ENCODE results near the gene PPIL1. TPM values are rescaled to one million over a fixed set of nuclear protein-coding genes. Genes with fewer than 3 reads are reported as not detected.

The PPIL1 gene
- total RNA-seq, 1 experiment from 2014 or later: 72.0 TPM

GRCh38 chr6:36860126-36860525 is 14.5 kb downstream of the PPIL1 start:
- TF ChIP-seq EZH2 (IDR thresholded peaks at IDR 0.05; ENCODE audit: borderline replicate concordance, low read depth, low read length, poor library complexity, severe bottlenecking): no peak
- TF ChIP-seq, protein P1, sequence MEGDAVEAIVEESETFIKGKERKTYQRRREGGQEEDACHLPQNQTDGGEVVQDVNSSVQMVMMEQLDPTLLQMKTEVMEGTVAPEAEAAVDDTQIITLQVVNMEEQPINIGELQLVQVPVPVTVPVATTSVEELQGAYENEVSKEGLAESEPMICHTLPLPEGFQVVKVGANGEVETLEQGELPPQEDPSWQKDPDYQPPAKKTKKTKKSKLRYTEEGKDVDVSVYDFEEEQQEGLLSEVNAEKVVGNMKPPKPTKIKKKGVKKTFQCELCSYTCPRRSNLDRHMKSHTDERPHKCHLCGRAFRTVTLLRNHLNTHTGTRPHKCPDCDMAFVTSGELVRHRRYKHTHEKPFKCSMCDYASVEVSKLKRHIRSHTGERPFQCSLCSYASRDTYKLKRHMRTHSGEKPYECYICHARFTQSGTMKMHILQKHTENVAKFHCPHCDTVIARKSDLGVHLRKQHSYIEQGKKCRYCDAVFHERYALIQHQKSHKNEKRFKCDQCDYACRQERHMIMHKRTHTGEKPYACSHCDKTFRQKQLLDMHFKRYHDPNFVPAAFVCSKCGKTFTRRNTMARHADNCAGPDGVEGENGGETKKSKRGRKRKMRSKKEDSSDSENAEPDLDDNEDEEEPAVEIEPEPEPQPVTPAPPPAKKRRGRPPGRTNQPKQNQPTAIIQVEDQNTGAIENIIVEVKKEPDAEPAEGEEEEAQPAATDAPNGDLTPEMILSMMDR (conservative IDR thresholded peaks at IDR 0.05; ENCODE audit: low read depth, low read length): no peak
- no TSS peak for BruUV-seq (replicated peaks)

GRCh38 chr6:36858407-36858981 is 16.1 kb downstream of the PPIL1 start:
- H3K4me3 ChIP-seq (ENCODE audit: low read depth, low read length, poor library complexity, severe bottlenecking): no peak overlapping the region
- ChIA-PET POLR2A (ENCODE audit: low non-redundant PET) (no interaction called here), CTCF (no interaction called here)
- no TSS peak for BruUV-seq (replicated peaks)
- no peaks in the 10 kb centered on the region for H3K9me3 ChIP-seq (ENCODE audit: low read depth, low read length, poor library complexity, severe bottlenecking)
- peaks cover 6% of the 10 kb centered on the region for H3K4me1 ChIP-seq (ENCODE audit: insufficient read depth, low read length, poor library complexity, severe bottlenecking)
- no peak overlapping the region for H3K27ac ChIP-seq (ENCODE audit: low read depth, low read length, poor library complexity, severe bottlenecking)
- no peaks in the 10 kb centered on the region for H3K27me3 ChIP-seq (replicated peaks; ENCODE audit: insufficient read depth, low read depth, low read length, poor library complexity)
- TF ChIP-seq EZH2 (IDR thresholded peaks at IDR 0.05; ENCODE audit: borderline replicate concordance, low read depth, low read length, poor library complexity, severe bottlenecking): no peak
- intact Hi-C loops (cut with micrococcal nuclease; ENCODE audit: unreplicated experiment): no loop called here
- no peak for DNase-seq (ENCODE audit: low spot score)
- H3K36me3 ChIP-seq (ENCODE audit: insufficient read depth, low read length, poor library complexity, severe bottlenecking): peaks cover 43% of the 10 kb centered on the region

More at GRCh38 chr6:36860126-36860525, 14.5 kb downstream of the PPIL1 start:
- intact Hi-C loops (cut with micrococcal nuclease; ENCODE audit: unreplicated experiment): no loop called here
- Histone ChIP-seq H3K27me3 (replicated peaks; ENCODE audit: insufficient read depth, low read depth, low read length, poor library complexity) (no peaks in the 10 kb centered on the region), H3K9me3 (ENCODE audit: low read depth, low read length, poor library complexity, severe bottlenecking) (no peaks in the 10 kb centered on the region), H3K36me3 (ENCODE audit: insufficient read depth, low read length, poor library complexity, severe bottlenecking) (peaks cover 41% of the 10 kb centered on the region), H3K4me3 (ENCODE audit: low read depth, low read length, poor library complexity, severe bottlenecking) (no peak overlapping the region), H3K27ac (ENCODE audit: low read depth, low read length, poor library complexity, severe bottlenecking) (no peak overlapping the region), H3K4me1 (ENCODE audit: insufficient read depth, low read length, poor library complexity, severe bottlenecking) (no peaks in the 10 kb centered on the region)
- no peak for DNase-seq (ENCODE audit: low spot score)
- POLR2A ChIA-PET (ENCODE audit: low non-redundant PET): no interaction called here
- CTCF ChIA-PET: no interaction called here

GRCh38 chr6:36857325-36857724 is 17.3 kb downstream of the PPIL1 start:
- no peak overlapping the region for H3K27ac ChIP-seq (ENCODE audit: low read depth, low read length, poor library complexity, severe bottlenecking)
- H3K4me3 ChIP-seq (ENCODE audit: low read depth, low read length, poor library complexity, severe bottlenecking): no peak overlapping the region
- peaks cover 36% of the 10 kb centered on the region for H3K36me3 ChIP-seq (ENCODE audit: insufficient read depth, low read length, poor library complexity, severe bottlenecking)
- intact Hi-C loops (cut with micrococcal nuclease; ENCODE audit: unreplicated experiment): no loop called here
- TF ChIP-seq EZH2 (IDR thresholded peaks at IDR 0.05; ENCODE audit: borderline replicate concordance, low read depth, low read length, poor library complexity, severe bottlenecking): no peak
- TF ChIP-seq, protein P1 (conservative IDR thresholded peaks at IDR 0.05; ENCODE audit: low read depth, low read length): no peak
- no peaks in the 10 kb centered on the region for H3K9me3 ChIP-seq (ENCODE audit: low read depth, low read length, poor library complexity, severe bottlenecking)
- CTCF ChIA-PET: no interaction called here
- POLR2A ChIA-PET (ENCODE audit: low non-redundant PET): no interaction called here
- no peak for DNase-seq (ENCODE audit: low spot score)
- H3K27me3 ChIP-seq (replicated peaks; ENCODE audit: insufficient read depth, low read depth, low read length, poor library complexity): no peaks in the 10 kb centered on the region
- BruUV-seq (replicated peaks): no TSS peak
- H3K4me1 ChIP-seq (ENCODE audit: insufficient read depth, low read length, poor library complexity, severe bottlenecking): peaks cover 14% of the 10 kb centered on the region

GRCh38 chr6:36856277-36856676 is 18.3 kb downstream of the PPIL1 start:
- DNase-seq (ENCODE audit: low spot score): no peak
- no peak overlapping the region for H3K27ac ChIP-seq (ENCODE audit: low read depth, low read length, poor library complexity, severe bottlenecking)
- peaks cover 36% of the 10 kb centered on the region for H3K36me3 ChIP-seq (ENCODE audit: insufficient read depth, low read length, poor library complexity, severe bottlenecking)
- BruUV-seq (replicated peaks): no TSS peak
- H3K9me3 ChIP-seq (ENCODE audit: low read depth, low read length, poor library complexity, severe bottlenecking): no peaks in the 10 kb centered on the region
- POLR2A ChIA-PET (ENCODE audit: low non-redundant PET): no interaction called here
- H3K4me3 ChIP-seq (ENCODE audit: low read depth, low read length, poor library complexity, severe bottlenecking): no peak overlapping the region
- intact Hi-C loops (cut with micrococcal nuclease; ENCODE audit: unreplicated experiment): no loop called here
- TF ChIP-seq, protein P1 (conservative IDR thresholded peaks at IDR 0.05; ENCODE audit: low read depth, low read length): no peak
- CTCF ChIA-PET: no interaction called here
- H3K27me3 ChIP-seq (replicated peaks; ENCODE audit: insufficient read depth, low read depth, low read length, poor library complexity): no peaks in the 10 kb centered on the region
- H3K4me1 ChIP-seq (ENCODE audit: insufficient read depth, low read length, poor library complexity, severe bottlenecking): peaks cover 14% of the 10 kb centered on the region
